ENCODE results near the gene SERPINB2. TPM values are rescaled to one million over a fixed set of nuclear protein-coding genes. Genes with fewer than 3 reads are reported as not detected.

Gene SERPINB2
- total RNA-seq, 1 donor from 2014 or later, result not detected

- Mint-ChIP-seq H3K9me3 (ENCODE audit: low read depth) (no peaks in the 10 kb centered on the region), H3K4me1 (ENCODE audit: low read depth) (no peaks in the 10 kb centered on the region), H3K27me3 (ENCODE audit: low read depth) (peaks cover 36% of the 10 kb centered on the region), H3K27ac (ENCODE audit: unreplicated experiment) (no peak overlapping the region), H3K4me3 (ENCODE audit: unreplicated experiment) (no peak overlapping the region), H3K36me3 (ENCODE audit: low read depth) (no peaks in the 10 kb centered on the region)
- TF ChIP-seq CTCF (IDR thresholded peaks at IDR 0.05), result no peak
- DNase-seq (ENCODE audit: low spot score), result no peak
Observed at GRCh38 chr18:63903851-63904570, 16.5 kb downstream of the SERPINB2 start.

GRCh38 chr18:63904694-63905093 is 17.2 kb downstream of the SERPINB2 start:
- H3K9me3 Mint-ChIP-seq (ENCODE audit: low read depth), result no peaks in the 10 kb centered on the region
- no peak overlapping the region for H3K4me3 Mint-ChIP-seq (ENCODE audit: unreplicated experiment)
- TF ChIP-seq CTCF (IDR thresholded peaks at IDR 0.05), result no peak
- no peak for DNase-seq (ENCODE audit: low spot score)
- no peak overlapping the region for H3K27ac Mint-ChIP-seq (ENCODE audit: unreplicated experiment)
- no peaks in the 10 kb centered on the region for H3K36me3 Mint-ChIP-seq (ENCODE audit: low read depth)
- H3K4me1 Mint-ChIP-seq (ENCODE audit: low read depth), result no peaks in the 10 kb centered on the region
- peaks cover 35% of the 10 kb centered on the region for H3K27me3 Mint-ChIP-seq (ENCODE audit: low read depth)

- Mint-ChIP-seq H3K36me3 (ENCODE audit: low read depth) (no peaks in the 10 kb centered on the region), H3K9me3 (ENCODE audit: low read depth) (no peaks in the 10 kb centered on the region), H3K27ac (ENCODE audit: unreplicated experiment) (no peak overlapping the region), H3K4me1 (ENCODE audit: low read depth) (no peaks in the 10 kb centered on the region), H3K27me3 (ENCODE audit: low read depth) (peaks cover 33% of the 10 kb centered on the region), H3K4me3 (ENCODE audit: unreplicated experiment) (no peak overlapping the region)
- TF ChIP-seq CTCF (IDR thresholded peaks at IDR 0.05), result no peak
- no peak for DNase-seq (ENCODE audit: low spot score)
Observed at GRCh38 chr18:63905361-63905760, 17.9 kb downstream of the SERPINB2 start.

- no peak for TF ChIP-seq CTCF (IDR thresholded peaks at IDR 0.05)
- H3K9me3 Mint-ChIP-seq (ENCODE audit: low read depth), result no peaks in the 10 kb centered on the region
- no peaks in the 10 kb centered on the region for H3K4me1 Mint-ChIP-seq (ENCODE audit: low read depth)
- no peak overlapping the region for H3K4me3 Mint-ChIP-seq (ENCODE audit: unreplicated experiment)
- no peak for DNase-seq (ENCODE audit: low spot score)
- no peaks in the 10 kb centered on the region for H3K36me3 Mint-ChIP-seq (ENCODE audit: low read depth)
- peaks cover 32% of the 10 kb centered on the region for H3K27me3 Mint-ChIP-seq (ENCODE audit: low read depth)
- H3K27ac Mint-ChIP-seq (ENCODE audit: unreplicated experiment), result no peak overlapping the region
Observed at GRCh38 chr18:63906056-63906455, 18.6 kb downstream of the SERPINB2 start.

- H3K4me1 Mint-ChIP-seq (ENCODE audit: low read depth), result no peaks in the 10 kb centered on the region
- no peak for TF ChIP-seq CTCF (IDR thresholded peaks at IDR 0.05)
- no peak within 1 kb of the TSS for H3K27ac Mint-ChIP-seq (ENCODE audit: unreplicated experiment)
- peaks cover 37% of the 10 kb centered on the region for H3K27me3 Mint-ChIP-seq (ENCODE audit: low read depth)
- H3K9me3 Mint-ChIP-seq (ENCODE audit: low read depth), result no peaks in the 10 kb centered on the region
- no peak within 1 kb of the TSS for H3K4me3 Mint-ChIP-seq (ENCODE audit: unreplicated experiment)
- H3K36me3 Mint-ChIP-seq (ENCODE audit: low read depth), result no peaks in the 10 kb centered on the region
- DNase-seq (ENCODE audit: low spot score), result no peak
Observed at GRCh38 chr18:63907664-63908063, 20.2 kb downstream of the SERPINB2 start, which contains the start of gene SERPINB10. TSS of gene SERPINB10 (plus strand) at chr18:63907958. CDS start at chr18:63915511, 7,553 bp downstream.

Measured in chondrocyte (in vitro differentiated cells).